ENCODE data around the gene MVB12B. TPM values are rescaled to one million over a fixed set of nuclear protein-coding genes. Genes with fewer than 3 reads are reported as not detected.

MVB12B gene
- total and polyA plus RNA-seq, 2 of the 8 experiments (the other 6 are each of a cell fraction or from before 2014, with no cell fraction given), result 2.6 to 5.0 TPM

DNA sequence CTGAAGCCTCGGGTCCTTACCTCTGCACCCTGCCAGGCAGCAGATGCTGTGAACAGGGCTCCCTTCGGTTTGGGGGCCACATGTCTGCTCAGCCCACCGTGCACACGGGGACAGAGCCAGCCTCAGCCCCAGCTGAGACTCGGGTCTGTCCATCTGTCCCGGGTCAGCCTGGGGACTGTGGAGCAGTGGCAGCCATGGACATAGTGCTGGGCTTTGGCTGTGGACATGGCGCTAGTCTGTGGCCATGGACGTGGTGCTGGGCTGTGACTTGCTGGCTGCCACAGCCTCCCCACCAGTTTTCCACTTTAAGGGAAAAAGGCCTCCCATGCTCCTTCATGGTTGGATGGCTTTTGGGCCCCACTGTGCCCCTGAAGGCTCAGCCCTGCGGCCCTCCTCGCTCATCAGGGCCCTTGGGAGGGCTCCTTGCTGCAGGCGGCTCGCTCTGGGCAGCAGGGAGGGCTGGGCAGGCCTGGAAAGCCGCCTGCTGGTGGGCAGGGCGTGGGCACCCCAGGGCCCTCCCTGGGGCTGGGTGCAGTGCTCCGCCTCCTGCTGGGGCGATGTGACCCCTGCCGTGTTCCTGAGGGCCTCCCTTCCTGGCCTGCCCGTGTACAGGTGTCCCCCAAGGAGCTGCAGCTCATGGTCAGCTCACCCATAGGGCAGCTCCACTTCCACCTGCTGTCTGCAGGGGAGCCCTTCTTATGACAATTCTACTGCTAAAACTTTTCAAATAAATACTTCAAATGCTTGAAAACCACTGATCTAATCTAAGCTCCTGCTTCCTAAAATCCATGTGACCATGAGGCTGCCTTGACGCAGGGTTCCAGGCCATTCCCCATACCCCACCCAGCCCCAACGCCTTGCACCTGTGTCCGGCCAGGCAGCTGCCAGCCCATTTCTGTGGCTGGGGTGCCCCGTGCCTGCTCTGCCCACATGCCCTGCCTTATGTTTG, 175.0 kb downstream of the MVB12B start (continued):
- TF ChIP-seq, protein P1, sequence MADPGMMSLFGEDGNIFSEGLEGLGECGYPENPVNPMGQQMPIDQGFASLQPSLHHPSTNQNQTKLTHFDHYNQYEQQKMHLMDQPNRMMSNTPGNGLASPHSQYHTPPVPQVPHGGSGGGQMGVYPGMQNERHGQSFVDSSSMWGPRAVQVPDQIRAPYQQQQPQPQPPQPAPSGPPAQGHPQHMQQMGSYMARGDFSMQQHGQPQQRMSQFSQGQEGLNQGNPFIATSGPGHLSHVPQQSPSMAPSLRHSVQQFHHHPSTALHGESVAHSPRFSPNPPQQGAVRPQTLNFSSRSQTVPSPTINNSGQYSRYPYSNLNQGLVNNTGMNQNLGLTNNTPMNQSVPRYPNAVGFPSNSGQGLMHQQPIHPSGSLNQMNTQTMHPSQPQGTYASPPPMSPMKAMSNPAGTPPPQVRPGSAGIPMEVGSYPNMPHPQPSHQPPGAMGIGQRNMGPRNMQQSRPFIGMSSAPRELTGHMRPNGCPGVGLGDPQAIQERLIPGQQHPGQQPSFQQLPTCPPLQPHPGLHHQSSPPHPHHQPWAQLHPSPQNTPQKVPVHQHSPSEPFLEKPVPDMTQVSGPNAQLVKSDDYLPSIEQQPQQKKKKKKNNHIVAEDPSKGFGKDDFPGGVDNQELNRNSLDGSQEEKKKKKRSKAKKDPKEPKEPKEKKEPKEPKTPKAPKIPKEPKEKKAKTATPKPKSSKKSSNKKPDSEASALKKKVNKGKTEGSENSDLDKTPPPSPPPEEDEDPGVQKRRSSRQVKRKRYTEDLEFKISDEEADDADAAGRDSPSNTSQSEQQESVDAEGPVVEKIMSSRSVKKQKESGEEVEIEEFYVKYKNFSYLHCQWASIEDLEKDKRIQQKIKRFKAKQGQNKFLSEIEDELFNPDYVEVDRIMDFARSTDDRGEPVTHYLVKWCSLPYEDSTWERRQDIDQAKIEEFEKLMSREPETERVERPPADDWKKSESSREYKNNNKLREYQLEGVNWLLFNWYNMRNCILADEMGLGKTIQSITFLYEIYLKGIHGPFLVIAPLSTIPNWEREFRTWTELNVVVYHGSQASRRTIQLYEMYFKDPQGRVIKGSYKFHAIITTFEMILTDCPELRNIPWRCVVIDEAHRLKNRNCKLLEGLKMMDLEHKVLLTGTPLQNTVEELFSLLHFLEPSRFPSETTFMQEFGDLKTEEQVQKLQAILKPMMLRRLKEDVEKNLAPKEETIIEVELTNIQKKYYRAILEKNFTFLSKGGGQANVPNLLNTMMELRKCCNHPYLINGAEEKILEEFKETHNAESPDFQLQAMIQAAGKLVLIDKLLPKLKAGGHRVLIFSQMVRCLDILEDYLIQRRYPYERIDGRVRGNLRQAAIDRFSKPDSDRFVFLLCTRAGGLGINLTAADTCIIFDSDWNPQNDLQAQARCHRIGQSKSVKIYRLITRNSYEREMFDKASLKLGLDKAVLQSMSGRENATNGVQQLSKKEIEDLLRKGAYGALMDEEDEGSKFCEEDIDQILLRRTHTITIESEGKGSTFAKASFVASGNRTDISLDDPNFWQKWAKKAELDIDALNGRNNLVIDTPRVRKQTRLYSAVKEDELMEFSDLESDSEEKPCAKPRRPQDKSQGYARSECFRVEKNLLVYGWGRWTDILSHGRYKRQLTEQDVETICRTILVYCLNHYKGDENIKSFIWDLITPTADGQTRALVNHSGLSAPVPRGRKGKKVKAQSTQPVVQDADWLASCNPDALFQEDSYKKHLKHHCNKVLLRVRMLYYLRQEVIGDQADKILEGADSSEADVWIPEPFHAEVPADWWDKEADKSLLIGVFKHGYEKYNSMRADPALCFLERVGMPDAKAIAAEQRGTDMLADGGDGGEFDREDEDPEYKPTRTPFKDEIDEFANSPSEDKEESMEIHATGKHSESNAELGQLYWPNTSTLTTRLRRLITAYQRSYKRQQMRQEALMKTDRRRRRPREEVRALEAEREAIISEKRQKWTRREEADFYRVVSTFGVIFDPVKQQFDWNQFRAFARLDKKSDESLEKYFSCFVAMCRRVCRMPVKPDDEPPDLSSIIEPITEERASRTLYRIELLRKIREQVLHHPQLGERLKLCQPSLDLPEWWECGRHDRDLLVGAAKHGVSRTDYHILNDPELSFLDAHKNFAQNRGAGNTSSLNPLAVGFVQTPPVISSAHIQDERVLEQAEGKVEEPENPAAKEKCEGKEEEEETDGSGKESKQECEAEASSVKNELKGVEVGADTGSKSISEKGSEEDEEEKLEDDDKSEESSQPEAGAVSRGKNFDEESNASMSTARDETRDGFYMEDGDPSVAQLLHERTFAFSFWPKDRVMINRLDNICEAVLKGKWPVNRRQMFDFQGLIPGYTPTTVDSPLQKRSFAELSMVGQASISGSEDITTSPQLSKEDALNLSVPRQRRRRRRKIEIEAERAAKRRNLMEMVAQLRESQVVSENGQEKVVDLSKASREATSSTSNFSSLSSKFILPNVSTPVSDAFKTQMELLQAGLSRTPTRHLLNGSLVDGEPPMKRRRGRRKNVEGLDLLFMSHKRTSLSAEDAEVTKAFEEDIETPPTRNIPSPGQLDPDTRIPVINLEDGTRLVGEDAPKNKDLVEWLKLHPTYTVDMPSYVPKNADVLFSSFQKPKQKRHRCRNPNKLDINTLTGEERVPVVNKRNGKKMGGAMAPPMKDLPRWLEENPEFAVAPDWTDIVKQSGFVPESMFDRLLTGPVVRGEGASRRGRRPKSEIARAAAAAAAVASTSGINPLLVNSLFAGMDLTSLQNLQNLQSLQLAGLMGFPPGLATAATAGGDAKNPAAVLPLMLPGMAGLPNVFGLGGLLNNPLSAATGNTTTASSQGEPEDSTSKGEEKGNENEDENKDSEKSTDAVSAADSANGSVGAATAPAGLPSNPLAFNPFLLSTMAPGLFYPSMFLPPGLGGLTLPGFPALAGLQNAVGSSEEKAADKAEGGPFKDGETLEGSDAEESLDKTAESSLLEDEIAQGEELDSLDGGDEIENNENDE (IDR thresholded peaks at IDR 0.05; ENCODE audit: insufficient replicate concordance, low read length), result no peak
- no peak for TF ChIP-seq RNF2 (IDR thresholded peaks at IDR 0.05; ENCODE audit: borderline replicate concordance, low read depth, low read length, missing control alignments, poor library complexity, severe bottlenecking)
- TF ChIP-seq JUND (IDR thresholded peaks at IDR 0.05; ENCODE audit: low read length), result no peak
- no peak for TF ChIP-seq HDAC6 (IDR thresholded peaks at IDR 0.05; ENCODE audit: low read depth, low read length)
- no peak for TF ChIP-seq SP2 (IDR thresholded peaks at IDR 0.05; ENCODE audit: low read length)
- no peak for TF ChIP-seq TAF7 (optimal IDR thresholded peaks at IDR 0.05; ENCODE audit: borderline replicate concordance, low read depth, low read length)
- no peak for TF ChIP-seq SRF (IDR thresholded peaks at IDR 0.05; ENCODE audit: low read depth, low read length)
- no peak for TF ChIP-seq KDM1A (IDR thresholded peaks at IDR 0.05; ENCODE audit: borderline replicate concordance, low read length)
- TF ChIP-seq RFX5 (IDR thresholded peaks at IDR 0.05; ENCODE audit: borderline replicate concordance, low read depth, low read length), result no peak
